ENCODE results near the gene SP110.

- TF ChIP-seq CTCF (conservative IDR thresholded peaks at IDR 0.05; ENCODE audit: low read depth, low read length) (no peak), EZH2 (IDR thresholded peaks at IDR 0.05; ENCODE audit: borderline replicate concordance, low read depth, low read length, poor library complexity, severe bottlenecking) (no peak)
Measured at GRCh38 chr2:230172852-230173251, 46.9 kb downstream of the SP110 start.
